GM19238 (cell line): ENCODE data around the gene NET1.
"Not testable (repeated sequence)": the region's sequence is repeated elsewhere in the genome, so short reads cannot be mapped to it uniquely, and the experiment has no call there.

ENCODE experiments used
- DNase-seq: peaks from one replicate; pipeline ENCODE4 v3.0.0; 2011; ENCODE audit warnings: low spot score; ENCODE audit not compliant: insufficient read length

NET1 gene

DNA sequence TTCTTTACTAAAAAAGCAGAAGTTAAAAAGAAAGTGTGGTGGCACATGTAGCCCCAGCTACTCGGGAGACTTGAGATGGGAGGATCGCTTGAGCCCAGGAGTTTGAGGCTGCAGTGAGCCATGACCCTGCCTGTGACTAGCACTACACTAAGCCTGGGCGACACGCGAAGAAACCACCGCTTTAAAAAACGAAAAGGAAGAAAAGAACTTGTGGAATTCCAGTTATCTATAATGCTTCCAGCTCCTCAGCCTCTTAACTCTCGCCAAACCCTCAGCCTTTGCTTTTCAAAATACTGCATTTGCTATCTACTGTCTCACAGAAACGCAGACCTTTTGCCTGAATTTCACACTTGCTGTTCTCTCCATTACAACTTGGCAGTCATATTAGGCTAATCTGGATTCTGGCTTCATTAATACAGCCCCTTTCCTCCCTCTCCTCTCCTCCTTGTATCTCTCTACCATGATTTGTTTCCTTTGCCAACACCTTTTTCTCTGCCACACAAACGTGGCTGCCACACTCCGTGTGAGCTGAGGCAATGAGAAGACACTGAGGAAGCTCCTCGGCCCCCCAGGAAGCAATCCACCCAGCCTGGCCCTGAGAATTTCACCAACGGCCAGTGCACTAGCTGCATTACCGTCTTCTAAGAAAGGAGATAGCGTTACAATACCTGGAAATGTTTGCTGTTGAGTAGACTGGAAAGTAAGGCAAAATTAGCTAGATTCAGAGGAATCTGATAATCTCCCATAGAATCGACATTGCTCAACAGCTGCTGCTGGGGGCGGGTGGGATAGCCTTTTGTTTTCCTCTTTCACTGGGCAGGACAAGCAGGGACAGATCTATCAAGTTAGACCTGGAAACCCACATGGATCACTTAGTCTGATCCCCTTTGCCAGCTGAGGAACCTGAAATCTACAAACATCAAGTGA lies 49.8 kb downstream of the NET1 start:
- no peak for DNase-seq

DNA sequence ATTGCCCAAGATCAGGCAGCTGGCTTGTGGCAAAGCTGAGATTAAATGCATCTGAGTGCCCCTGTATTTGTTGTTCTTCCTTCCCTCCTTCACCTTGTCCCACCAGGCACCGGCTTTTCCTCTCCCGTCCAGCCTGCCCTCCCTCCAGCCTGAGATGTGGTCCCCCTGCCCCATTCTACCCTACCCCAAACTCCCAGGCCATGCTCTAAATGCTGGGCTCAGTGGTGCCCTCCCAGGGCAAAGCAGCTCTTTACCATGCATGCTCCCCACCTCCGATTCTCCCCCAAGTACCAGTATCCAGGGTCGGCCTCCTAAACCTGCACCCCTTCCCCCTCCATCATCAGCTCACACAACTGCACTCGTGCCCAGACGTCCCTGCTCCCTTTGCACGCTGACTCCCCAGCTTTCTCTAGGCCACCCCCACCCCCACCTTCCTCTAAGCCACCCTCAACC lies 50.5 kb downstream of the NET1 start:
- no peak for DNase-seq

DNA sequence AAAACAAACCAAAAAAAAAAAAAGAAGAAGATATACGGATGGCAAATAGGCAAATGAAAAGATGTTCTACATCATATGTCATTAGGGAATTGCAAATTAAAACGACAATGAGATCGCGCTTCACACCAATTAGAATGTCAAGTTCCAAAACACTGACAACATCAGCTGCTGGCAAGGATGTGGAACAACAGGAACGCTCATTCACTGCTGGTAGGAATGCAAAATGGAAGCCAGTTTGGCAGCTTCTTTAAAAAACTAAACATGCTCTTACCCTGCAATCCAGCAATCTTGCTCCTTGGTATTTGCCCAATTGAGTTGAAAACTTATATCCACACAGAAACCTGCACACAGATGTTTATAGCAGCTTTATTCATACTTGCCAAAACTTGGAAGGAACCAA lies 52.2 kb downstream of the NET1 start:
- no peak for DNase-seq

DNA sequence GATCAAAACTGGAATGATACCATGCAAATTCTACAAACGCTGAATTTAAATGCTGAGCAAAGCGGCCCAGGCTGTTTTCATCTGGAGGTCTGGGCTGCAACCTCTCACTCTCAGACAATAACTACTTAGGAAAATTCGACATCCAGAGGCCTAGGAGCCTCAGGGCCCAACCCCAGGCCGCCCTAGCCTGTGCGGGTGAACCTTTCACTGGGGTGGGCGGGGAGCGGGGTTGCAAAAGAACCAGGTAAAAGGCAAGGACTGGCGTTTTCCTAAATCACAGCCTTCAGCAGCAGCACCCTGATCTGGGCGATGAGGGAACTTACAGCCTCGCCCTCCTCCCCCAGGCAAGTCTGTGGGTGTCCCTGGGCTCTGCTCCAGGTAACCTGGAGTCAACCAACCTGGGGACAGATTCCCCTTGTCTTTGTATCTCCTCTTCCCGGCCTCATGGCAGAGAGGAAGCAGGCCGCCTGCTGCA lies 53.7 kb downstream of the NET1 start:
- no peak for DNase-seq

DNA sequence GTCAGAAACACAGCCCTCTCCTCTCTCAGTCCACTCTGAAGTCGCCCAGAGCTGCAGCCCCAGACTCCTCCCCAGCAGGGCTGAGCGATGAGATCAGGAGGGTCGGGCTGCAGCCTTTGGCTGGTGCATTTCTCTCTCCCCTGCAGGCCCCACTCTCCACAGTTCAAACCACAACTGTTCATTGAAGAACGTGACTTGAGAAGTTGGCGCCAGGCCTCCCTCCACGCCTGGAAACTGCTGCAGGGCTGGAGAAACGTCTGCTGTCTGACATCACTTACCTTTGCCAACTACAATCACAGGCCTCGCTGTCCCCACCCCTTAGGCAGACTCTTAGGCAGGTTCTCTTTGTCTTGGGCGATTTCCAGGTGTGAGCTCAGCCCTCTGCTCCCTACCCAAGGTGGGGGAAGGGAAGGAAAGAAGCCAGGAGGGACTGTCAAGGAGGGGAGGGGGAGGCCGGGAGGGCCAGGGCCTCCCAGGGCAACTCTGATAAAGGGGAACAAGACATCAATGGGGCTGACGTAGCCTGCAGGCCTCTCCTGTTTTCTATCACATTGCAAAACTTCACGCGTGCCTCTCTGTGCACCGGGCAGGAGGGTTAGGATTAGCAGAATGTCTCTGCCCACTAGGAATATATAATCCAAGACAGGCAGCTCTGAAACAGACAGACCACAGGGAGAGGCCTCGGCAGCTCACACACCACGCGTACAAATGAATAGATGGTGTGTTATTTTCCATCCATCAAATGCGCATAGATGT lies 54.3 kb downstream of the NET1 start:
- DNase-seq = no peak

DNA sequence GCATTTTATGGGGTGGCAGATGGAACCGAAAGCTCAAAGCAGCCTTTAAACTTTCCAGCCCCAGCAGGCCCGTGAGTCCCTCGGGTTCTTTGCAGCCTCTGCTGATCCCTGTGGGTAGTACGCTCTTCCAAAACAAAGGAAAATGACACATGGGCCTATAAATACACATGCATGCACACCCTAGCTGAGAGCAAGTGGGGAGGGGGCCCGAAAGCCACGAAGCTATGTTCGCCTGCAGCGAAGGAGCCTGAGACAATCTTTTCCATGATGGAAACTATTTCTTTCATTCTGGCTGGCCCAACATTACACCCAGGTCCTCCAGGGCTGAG lies 54.8 kb downstream of the NET1 start:
- DNase-seq = no peak

DNA sequence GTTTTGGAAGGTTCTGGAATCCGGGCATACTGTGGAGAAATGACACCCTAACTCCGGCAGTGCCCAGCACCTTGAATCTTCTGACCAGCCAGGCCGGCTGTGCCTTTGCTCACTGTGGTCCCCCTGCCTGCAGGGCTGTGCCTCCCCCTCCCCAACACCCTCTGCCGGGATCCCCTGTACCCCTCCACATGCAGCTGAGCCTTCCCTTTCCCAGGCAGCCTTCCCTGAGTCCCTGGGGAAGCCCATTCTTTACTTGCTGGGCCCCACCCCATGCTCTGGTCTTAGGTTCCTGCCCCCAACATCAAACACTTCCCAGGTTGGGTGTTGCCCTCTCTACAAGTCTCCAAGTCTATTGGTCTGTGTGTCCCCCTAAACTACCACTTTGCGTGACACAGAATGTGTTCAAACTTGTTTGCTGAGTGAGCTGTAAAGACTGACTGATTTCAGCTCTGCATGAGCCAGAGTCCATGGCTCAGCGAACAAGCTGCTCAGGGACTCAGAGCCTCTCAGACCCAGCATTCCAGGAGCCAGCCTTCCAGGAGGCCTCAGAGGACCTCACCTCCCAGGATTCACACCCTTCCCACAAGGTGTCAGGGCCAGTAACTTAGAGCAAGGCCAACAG lies 55.4 kb downstream of the NET1 start:
- DNase-seq = no peak

DNA sequence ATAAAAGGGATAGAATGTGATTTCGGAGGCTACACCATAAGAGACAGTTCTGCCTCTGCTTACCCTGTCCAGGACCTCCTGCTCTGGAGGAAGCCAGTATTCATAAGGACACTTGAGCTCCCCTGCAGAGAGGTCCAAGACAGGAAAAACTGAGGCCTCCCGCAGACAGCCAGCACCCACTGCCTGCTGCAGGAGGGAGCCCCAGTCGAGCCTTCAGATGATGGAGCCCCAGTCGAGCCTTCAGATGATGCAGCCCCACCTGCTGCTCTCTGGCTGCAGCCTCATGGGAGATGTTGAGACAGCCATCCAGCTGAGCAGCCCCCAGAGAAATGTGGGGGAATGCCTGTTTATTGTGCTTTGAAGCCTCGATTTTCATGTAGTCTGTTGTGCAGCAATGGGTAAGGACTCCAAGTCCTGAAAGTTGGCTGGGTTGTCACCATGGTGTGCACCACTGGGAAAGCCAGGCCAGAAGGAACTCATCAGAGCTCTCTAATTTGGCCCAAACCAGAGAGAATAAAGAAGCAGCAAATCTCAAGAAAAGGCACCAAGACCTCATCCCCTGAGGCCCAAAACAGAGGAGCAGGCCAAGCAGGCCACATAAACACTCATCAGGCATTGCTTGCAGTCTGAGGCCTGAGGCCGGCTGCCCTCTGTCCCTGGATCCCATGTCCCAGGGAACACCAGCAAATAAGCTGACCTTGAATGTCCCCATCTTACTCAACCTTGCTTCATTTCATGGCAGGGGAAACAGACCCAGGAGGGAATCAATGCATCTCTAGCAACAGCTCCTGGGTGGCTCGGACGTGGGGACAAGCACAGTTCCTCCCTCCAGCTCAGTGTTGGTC lies 56.1 kb downstream of the NET1 start:
- DNase-seq = no peak

DNA sequence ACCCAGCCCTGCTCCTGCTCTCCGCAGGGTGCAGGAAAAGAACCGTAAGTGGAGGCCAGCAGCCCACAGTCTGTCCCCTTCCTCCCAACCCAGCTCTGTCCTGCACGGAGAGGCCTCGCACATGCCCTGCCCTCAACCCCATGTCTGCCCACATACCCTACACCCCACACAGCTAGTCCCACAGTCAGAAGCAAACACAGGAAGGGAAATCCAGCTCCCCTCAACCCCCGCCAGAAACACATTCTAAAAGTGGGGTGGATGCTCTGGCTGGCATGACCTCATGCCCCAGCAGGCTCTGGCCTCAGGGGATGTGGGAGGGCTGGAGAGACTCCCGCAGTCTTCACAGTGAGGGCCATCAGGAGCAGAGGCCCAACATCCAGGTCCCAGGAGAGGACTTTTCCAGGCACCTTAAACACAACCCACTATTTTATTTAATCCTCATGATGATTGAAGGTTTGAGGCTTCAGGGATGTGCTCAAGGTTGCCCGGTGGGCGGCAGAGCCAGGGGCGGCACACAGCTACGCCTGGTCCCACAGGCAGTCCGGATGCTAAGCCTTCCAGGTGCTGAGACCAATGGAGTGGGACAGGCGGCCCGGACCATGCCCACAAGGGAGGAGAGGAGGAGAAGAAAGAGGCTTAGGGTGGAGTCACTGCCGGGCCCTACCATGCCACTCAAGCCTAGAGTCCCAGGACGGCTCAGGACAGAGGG lies 57.1 kb downstream of the NET1 start:
- DNase-seq = no peak

DNA sequence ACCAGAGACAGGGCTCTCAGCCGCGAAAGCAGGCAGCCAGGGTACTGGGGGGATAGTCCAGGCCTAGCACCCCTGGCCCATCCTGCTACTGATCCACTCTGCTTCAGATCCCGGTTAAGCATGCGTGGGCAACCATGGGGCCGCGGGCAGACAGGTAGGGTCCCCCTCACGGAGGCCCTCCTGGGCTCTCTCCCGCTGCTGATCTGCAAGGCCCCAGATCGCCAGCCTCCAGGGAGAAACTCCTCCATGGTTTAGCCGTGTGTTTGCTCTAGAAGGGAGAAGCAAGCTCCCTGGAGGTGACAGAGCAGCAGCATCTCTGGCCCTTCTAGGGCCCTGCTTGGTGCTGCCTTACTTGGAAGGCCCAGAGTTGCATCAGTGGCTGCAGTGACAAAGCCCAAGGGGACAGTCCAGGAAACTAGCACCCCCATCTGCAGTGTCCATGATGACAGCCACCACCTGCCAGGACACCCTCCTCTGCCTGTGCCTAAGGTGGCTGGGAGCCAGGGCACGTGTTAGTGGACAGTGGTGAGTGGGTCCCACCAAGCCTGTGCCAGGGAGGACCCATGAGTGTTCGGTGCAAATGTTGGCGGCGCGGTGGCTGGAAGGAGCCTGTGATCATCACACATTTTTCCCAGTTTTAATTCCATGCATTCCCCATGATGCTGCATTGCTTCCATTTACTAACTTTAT lies 57.9 kb downstream of the NET1 start:
- no peak for DNase-seq

DNA sequence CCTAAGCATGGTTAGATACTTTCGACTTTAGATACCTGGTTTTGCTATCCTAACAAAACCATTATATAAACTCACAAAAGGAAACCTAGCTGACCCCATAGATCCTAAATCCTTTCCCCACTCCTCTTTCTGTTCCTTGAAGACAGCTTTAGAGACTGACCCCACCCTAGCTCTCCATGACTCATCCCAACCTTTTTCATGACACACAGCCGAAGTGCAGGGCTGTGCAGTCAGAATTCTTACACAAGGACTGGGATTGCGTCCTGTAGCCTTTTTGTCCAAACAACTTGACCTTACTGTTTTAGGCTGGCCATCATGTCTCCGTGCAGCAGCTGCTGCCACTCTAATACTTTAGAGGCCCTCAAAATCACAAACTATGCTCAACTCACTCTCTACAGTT lies 62.3 kb downstream of the NET1 start:
- DNase-seq = not testable (repeated sequence)

DNA sequence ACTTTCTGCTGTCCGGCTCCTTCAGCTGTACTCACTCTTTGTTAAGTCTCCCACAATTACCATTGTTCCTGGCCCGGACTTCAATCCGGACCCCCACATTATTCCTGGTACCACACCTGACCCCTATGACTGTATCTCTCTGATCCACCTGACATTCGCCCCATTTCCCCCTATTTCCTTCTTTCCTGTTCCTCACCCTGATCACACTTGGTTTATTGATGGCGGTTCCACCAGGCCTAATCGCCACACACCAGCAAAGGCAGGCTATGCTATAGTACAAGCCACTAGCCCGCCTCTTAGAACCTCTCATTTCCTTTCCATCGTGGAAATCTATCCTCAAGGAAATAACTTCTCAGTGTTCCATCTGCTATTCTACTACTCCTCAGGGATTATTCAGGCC lies 62.7 kb downstream of the NET1 start:
- DNase-seq = not testable (repeated sequence)

DNA sequence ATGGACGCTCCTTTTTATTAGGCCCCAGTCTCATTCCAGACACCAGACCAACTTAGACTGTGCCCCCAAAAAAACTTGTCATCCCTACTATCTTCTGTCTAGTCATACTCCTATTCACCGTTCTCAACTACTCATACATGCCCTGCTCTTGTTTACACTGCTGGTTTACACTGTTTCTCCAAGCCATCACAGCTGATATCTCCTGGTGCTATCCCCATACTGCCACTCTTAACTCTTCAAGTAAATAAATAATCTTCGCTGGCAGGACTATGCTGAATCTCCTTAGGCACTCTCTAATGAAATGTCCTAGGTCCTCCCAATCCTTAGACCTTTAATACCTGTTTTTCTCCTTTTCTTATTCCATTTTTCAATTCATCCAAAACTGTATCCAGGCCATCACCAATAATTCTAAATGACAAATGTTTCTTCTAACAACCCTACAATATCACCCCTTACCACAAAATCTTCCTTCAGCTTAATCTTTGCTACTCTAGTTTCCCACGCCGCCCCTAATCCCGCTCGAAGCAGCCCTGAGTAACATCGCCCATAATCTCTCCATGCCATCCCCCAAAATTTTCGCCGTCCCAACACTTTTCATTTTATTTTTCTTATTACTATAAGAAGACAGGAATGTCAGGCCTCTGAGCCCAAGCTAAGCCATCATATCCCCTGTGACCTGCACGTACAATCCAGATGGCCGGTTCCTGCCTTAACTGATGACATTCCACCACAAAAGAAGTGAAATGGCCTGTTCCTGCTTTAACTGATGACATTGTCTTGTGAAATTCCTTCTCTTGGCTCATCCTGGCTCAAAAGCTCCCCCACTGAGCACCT lies 63.8 kb downstream of the NET1 start:
- not testable (repeated sequence) for DNase-seq

DNA sequence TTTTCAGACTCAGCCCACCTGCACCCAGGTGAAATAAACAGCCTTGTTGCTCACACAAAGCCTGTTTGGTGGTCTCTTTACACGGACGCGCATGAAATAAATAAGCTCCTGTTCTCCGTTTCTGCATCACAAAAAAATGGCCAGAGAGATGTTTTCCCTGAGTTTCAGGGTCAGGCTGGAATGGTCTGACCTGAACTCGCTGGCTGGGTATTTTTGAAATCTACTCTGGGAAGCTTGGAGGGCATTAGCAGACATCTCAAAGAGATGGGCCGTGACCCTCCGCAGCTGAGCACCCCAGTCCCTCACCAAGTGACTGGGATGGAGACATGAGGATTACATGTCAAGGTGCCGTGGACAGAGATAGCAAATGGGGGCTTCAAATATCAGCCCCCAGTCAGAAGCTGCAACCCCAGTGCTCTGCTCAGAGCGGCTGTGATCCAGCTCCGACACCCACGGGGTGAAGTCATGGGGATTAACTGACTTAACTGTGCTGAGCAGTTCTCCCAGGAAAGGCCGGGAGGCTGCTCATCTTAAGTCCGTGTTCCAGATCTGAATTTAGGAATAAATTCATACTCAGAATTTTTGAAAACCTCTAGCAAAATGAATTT lies 64.7 kb downstream of the NET1 start:
- DNase-seq = no peak

DNA sequence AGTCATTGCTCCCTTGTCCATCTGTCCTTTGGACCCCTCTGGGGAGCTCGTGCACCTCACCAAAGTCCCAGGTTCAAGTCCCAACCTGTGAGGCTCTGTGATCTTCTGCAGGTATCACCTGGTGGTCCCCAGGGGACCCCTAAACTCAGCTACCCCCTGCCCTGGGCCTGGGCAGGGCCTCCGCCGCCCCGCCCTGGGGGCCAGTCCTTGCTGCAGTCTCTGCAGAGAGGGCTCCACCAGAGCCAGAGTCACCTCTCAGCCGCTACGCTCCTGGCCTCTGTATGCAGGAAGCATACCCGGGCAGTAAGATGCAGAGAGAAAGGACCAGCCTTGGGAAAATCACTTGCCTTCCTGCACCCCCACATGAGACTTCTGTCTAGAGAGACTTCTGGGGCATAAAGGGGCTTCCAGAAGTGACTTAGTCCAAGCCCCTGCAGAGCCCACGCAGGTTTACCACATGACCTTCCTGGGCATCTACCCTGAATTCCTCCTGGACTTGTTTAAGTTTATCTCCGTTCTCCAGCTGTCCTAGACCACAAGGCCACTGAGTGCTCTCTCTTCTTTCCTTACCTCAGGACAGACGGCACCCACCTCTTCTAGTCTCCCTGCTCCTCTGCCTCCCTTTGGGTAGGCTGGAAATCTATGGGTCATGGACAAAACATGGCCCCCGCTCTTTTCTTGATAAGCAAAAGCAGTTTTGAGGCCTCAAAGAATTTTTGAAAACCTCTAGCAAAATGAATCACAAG lies 65.8 kb downstream of the NET1 start:
- DNase-seq = no peak

DNA sequence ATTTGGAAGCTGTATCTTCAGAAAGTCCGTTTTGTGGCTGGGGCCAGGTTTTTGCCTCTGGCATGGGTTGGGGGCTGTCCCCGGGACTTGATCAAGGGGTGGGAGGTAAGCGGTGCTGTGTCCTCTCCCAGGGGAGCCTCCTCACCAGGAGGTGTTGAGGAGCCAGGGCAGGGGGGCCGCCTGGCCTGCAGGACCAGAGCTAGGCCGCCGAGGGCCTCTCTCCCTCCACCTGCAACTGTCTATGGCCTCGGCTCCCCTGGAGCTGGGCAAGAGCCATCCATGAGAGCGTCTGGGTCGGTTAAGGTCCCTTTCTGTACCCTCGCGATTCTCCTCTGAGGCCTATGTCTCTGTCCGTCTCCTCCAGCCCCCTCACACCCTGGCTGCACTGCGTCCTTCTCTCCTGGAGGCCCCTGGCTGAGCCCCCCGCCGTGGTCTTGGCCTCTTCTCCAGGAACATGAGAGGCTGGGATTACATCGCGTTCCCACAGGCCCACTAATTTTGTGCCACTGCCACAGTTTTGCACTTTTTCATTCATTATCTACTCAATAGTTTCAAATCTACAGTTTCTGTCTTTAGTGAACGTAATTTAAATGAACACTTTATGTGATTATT lies 66.4 kb downstream of the NET1 start:
- no peak for DNase-seq

DNA sequence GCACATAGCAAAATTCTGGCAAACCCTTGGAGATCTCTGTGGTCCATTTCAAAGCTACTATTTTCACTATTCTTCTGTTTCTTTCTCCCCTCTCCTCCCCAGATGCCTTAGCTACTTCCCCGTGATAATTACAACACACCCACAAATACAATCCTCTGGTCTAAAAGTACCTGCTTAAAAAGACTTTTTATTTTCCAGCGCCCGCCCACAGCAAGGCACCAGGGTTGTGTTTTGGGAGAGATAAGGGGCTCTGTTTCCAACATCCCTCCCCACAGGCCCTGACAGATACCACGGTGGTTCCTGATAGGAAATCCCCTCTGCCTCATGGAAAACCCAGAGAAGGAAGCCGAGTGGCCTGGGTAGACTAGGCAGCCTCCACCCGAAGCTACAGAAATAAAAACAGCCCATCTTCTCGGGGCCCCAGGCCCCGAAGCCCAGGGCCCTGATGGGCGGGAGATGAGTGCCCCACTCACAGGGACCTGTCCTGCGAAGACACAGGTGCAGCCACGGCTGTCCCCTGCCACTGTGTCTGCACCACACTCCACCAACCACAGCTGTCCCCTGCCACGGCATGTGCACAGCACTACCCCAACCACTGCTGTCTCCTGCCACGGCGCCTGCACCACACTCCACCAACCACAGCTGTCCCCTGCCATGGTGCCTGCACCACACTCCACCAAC lies 67.3 kb downstream of the NET1 start:
- no peak for DNase-seq
